HEK293 (cell line): ENCODE measurements around the gene TNS1.

Source experiments
- CTCF ChIA-PET: fragments of 350-600 bp; formaldehyde crosslinking; extraction: SDS; loops from one replicate; lab custom pipeline; 2021; ENCODE audit warnings: antibody characterized with exemption; lab: Yijun Ruan, JAX
- POLR2A ChIA-PET: fragments of 300-600 bp; formaldehyde crosslinking; extraction: SDS; loops from one replicate; lab custom pipeline; 2020; ENCODE audit warnings: antibody characterized with exemption, inconsistent platforms; lab: Yijun Ruan, JAX
- H3K27ac ChIP-seq: fragments of 200-500 bp; sonication (Bioruptor generic); 2 replicates; pipeline ENCODE4 v1.5.1; 2014; ENCODE audit warnings: low read depth, low read length, control low read depth, inconsistent platforms; ENCODE audit errors: extremely low read depth
- H3K36me3 ChIP-seq, 2 experiments: fragments of 200-500 bp in 1 of 2; sonication (Bioruptor generic) in 1 of 2; 1 replicate in 1 of 2; 2 replicates in 1 of 2; pipeline ENCODE4 v1.5.1; 2014 to 2017; ENCODE audit warnings: inconsistent platforms in 2 of 2, low read length in 2 of 2; ENCODE audit not compliant: control insufficient read depth in 2 of 2, insufficient read depth in 1 of 2
- H3K4me1 ChIP-seq: fragments of 200-500 bp; sonication (Bioruptor generic); 2 replicates; pipeline ENCODE4 v1.5.1; 2014; ENCODE audit warnings: mild to moderate bottlenecking, low read length, inconsistent platforms; ENCODE audit not compliant: control insufficient read depth, insufficient read depth
- H3K4me3 ChIP-seq: 2 replicates; pipeline ENCODE4 v1.5.1; 2011; ENCODE audit warnings: low read depth, mild to moderate bottlenecking, control low read depth, low read length, moderate library complexity
- H3K9me3 ChIP-seq: fragments of 200-500 bp; sonication (Bioruptor generic); 2 replicates; pipeline ENCODE4 v1.5.1; 2014; ENCODE audit warnings: low read depth, low read length, inconsistent platforms; ENCODE audit not compliant: control insufficient read depth, insufficient read depth
- GLI2 ChIP-seq: fragments of 450-650 bp; formaldehyde crosslinking; IDR thresholded peaks from 2 replicates; pipeline ENCODE4; 2017; ENCODE audit warnings: missing biosample characterization, missing genetic modification characterization, low read depth, borderline replicate concordance
- MZF1 ChIP-seq: fragments of 450-650 bp; formaldehyde crosslinking; IDR thresholded peaks from 2 replicates; pipeline ENCODE4 v1.5.1; 2017; ENCODE audit warnings: missing biosample characterization, missing genetic modification characterization, borderline replicate concordance
- ZBTB11 ChIP-seq: fragments of 450-650 bp; formaldehyde crosslinking; conservative IDR thresholded peaks from 2 replicates; pipeline ENCODE4 v1.5.1; 2016; ENCODE audit warnings: low read depth, missing biosample characterization, missing genetic modification characterization
- ZBTB21 ChIP-seq: fragments of 450-650 bp; formaldehyde crosslinking; IDR thresholded peaks from 2 replicates; pipeline ENCODE4 v1.5.1; 2017; ENCODE audit warnings: missing biosample characterization, missing genetic modification characterization
- ZBTB26 ChIP-seq: fragments of 450-650 bp; formaldehyde crosslinking; optimal IDR thresholded peaks from 2 replicates; pipeline ENCODE3; 2016; ENCODE audit warnings: missing biosample characterization, mild to moderate bottlenecking, missing genetic modification characterization
- ZBTB49 ChIP-seq: fragments of 450-650 bp; formaldehyde crosslinking; IDR thresholded peaks from 2 replicates; pipeline ENCODE4 v1.5.1; 2016; ENCODE audit warnings: missing biosample characterization, missing genetic modification characterization, low read depth
- ZNF140 ChIP-seq: fragments of 450-650 bp; formaldehyde crosslinking; IDR thresholded peaks from 2 replicates; pipeline ENCODE4 v1.5.1; 2016; ENCODE audit warnings: missing biosample characterization, missing genetic modification characterization
- ZNF223 ChIP-seq: fragments of 450-650 bp; formaldehyde crosslinking; IDR thresholded peaks from 2 replicates; pipeline ENCODE4 v1.5.1; 2016; ENCODE audit warnings: missing biosample characterization, missing genetic modification characterization
- ZNF23 ChIP-seq: fragments of 450-650 bp; formaldehyde crosslinking; IDR thresholded peaks from 2 replicates; pipeline ENCODE4 v1.5.1; 2016; ENCODE audit warnings: missing biosample characterization, missing genetic modification characterization, borderline replicate concordance
- ZNF292 ChIP-seq: fragments of 450-650 bp; formaldehyde crosslinking; IDR thresholded peaks from 2 replicates; pipeline ENCODE4 v1.5.1; 2016; ENCODE audit warnings: low read depth, missing biosample characterization, missing genetic modification characterization, borderline replicate concordance
- ZNF585B ChIP-seq: fragments of 450-650 bp; formaldehyde crosslinking; IDR thresholded peaks from 2 replicates; pipeline ENCODE4 v1.5.1; 2016; ENCODE audit warnings: missing biosample characterization, missing genetic modification characterization
- ZNF677 ChIP-seq: fragments of 450-650 bp; IDR thresholded peaks from 2 replicates; pipeline ENCODE4 v1.5.0; 2018; ENCODE audit warnings: missing biosample characterization, mild to moderate bottlenecking, missing genetic modification characterization, moderate library complexity
- ZNF692 ChIP-seq: fragments of 450-650 bp; formaldehyde crosslinking; IDR thresholded peaks from 2 replicates; pipeline ENCODE4 v1.5.1; 2016; ENCODE audit warnings: missing biosample characterization, missing genetic modification characterization
- ZSCAN18 ChIP-seq: fragments of 450-650 bp; formaldehyde crosslinking; IDR thresholded peaks from 2 replicates; pipeline ENCODE4 v1.5.1; 2016; ENCODE audit warnings: missing biosample characterization, missing genetic modification characterization
- ZSCAN30 ChIP-seq: fragments of 450-650 bp; IDR thresholded peaks from 2 replicates; pipeline ENCODE4 v1.5.1; 2018; ENCODE audit warnings: missing biosample characterization, mild to moderate bottlenecking, missing genetic modification characterization, moderate library complexity

The TNS1 gene

GRCh38 chr2:217959723-217960122 is 43.1 kb downstream of the TNS1 start (continued):
- TF ChIP-seq ZSCAN18 (tag by site-specific recombination) (no peak), ZNF677 (tag by site-specific recombination) (no peak), GLI2 (tag by site-specific recombination) (no peak), ZBTB21 (tag by site-specific recombination) (no peak)
- TF ChIP-seq, all 188 proteins: peak for 0

GRCh38 chr2:217958884-217959225 is 43.9 kb downstream of the TNS1 start:
- ChIA-PET CTCF (no interaction called here), POLR2A (no interaction called here)
- Histone ChIP-seq H3K9me3 (no peaks in the 10 kb centered on the region), H3K27ac (no peak overlapping the region), H3K4me3 (no peak overlapping the region), H3K36me3 (no peaks in the 10 kb centered on the region), H3K4me1 (no peaks in the 10 kb centered on the region)
- TF ChIP-seq ZNF23 (no peak), ZBTB11 (no peak), ZBTB49 (tag by site-specific recombination) (no peak), ZSCAN30 (tag by site-specific recombination) (no peak), ZBTB26 (tag by site-specific recombination) (no peak)

GRCh38 chr2:217958206-217958883 is 44.5 kb downstream of the TNS1 start:
- H3K4me3 ChIP-seq: no peak overlapping the region
- no peaks in the 10 kb centered on the region for H3K4me1 ChIP-seq
- no peaks in the 10 kb centered on the region for H3K36me3 ChIP-seq
- no peak overlapping the region for H3K27ac ChIP-seq
- ChIA-PET CTCF (interaction anchor here (0.7 to 1.0 kb wide), 2 partner anchors 33 to 35 kb away, joined by 3 read pairs; no protein-coding TSS in a partner anchor), POLR2A (no interaction called here)
- no peaks in the 10 kb centered on the region for H3K9me3 ChIP-seq
- TF ChIP-seq ZBTB21 (tag by site-specific recombination): no peak
- TF ChIP-seq ZNF223 (tag by site-specific recombination): no peak
- no peak for TF ChIP-seq MZF1 (tag by site-specific recombination)
- TF ChIP-seq ZNF140: no peak
- no peak for TF ChIP-seq ZSCAN30 (tag by site-specific recombination)
- TF ChIP-seq ZNF292 (tag by site-specific recombination): no peak
- TF ChIP-seq ZNF585B (tag by site-specific recombination): no peak
- no peak for TF ChIP-seq ZNF692 (tag by site-specific recombination)
- TF ChIP-seq ZBTB26 (tag by site-specific recombination): no peak
